ENCODE data around the gene BACH2.

BACH2 gene

DNA sequence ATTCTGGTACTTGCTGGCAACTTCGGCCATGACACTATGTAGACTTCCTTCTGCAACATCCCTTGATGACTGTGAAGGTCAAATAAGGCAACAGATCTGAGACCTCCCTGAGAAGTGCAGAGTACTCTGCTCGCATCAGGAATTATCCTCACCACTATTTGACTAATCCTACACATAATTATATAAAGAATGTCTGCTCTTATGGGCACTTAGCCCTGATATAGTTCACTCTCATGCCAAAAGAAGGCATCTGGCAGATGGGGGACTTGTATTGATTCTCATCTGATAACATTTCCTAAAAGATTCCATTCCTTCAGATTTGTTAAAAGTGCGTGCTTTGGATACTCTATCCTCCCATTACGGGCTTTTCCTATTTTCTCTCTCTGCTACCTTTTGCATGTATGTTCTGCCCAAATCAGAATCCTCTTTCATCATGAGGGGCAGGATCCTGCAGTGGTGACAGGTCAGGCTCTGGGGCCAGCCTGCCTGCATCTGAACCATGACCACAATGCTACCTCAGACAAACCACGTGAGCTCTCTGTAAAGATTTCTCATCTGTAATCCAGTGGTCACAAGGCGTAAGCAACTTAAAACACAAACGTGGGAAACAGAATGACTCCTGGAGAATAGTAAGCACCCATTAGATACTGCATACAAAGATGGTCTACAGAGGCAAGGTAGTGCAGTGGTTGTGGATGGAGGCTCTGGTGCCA, 268.4 kb downstream of the BACH2 start:
- no peak for DNase-seq (ENCODE audit: low spot score)

DNA sequence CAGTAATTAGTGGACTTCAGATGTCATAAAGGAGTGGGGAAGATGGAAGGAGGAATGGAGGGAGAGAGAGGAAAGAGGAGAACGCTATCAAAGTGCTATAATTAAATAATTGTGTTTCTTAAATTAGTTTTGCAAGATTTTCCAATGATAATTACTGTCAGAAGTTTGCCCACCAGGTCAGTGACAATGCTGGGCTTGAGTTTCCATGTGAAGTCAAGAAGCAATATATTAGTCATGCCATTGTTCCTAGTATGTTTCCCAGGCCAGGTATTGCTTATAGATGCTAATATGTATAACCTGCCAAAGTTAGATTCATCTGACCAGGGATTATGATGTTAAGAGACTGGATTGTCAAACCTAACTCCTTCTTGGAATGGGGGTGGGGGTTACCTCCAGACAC, 270.4 kb downstream of the BACH2 start:
- DNase-seq (ENCODE audit: low spot score), result no peak

GRCh38 chr6:90025523-90026061, 271.1 kb downstream of the BACH2 start:
- peak; percentile 43 for DNase-seq (ENCODE audit: low spot score)

DNA sequence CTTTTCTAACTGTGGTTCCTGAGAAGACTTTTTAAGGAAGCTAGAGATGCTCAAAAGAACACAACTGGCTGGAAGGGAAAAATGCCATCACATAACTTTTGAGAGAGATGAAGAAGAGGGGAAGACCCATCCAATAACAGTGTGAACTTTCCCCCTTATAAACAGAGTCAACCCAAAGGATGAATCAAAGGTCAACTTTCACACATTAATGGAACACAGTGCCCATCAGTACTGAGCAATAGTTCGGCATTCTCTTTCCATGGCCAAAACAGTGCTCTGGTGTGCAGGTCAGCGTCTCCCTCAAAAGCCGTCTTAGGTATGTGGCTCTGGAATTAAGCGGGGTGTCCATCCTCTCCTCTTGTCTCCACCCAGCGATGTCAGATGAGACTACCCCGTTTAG, 272.0 kb downstream of the BACH2 start:
- no peak for DNase-seq (ENCODE audit: low spot score)

- DNase-seq (ENCODE audit: low spot score), result no peak
These were observed 274.9 kb downstream of the BACH2 start for GRCh38 chr6:90021711-90022110.

DNA sequence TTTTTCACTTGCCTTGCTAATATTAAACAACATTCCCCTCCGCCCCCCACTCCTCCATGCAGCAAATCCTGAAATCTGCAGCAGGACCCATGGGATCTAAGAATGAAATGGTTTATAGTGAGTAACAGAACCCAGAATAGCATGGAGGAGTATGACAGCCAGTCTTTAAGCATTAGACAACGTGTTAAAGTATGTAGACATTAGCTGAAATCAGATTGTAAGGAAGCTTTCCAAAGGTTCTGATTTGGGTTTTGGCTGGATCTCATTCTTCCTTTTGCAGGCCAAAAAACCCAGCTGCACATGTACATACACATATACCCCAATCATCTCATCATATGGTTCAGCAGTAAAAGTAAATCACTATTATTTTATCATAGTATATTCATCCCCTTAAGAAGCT, 275.9 kb downstream of the BACH2 start:
- DNase-seq (ENCODE audit: low spot score), result no peak

- DNase-seq (ENCODE audit: low spot score), result no peak
These were observed 277.4 kb downstream of the BACH2 start for GRCh38 chr6:90019216-90019615.

- no peak for DNase-seq (ENCODE audit: low spot score)
These were observed 280.8 kb downstream of the BACH2 start for GRCh38 chr6:90015883-90016282.

DNA sequence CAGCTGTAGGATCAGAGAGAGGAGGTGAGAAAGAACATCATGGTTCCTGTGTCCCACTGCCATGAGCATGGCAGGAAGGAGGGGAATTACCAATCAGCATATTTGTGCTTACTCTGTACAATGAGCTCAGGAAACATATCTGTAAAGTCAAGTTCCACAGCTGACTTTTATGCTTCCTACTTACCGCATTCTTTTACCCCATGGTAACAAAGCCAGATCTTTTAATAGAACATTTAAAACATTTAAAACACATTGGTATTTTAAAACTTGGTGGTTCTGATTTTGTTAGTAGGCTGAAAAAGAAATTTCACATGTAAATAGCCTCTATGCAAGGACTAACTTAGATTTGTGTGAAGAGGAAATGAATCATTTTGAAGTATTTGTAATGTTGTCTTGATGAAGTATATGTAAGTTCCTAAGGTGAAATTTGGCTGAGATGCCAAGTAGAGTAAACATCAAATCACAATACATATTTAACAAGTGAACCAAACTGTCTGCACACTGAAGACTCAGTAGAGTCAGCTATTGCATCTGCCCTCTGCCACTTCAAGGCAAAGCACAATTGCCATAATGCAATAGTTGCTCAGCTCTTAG, 287.6 kb downstream of the BACH2 start:
- no peak for DNase-seq (ENCODE audit: low spot score)

DNA sequence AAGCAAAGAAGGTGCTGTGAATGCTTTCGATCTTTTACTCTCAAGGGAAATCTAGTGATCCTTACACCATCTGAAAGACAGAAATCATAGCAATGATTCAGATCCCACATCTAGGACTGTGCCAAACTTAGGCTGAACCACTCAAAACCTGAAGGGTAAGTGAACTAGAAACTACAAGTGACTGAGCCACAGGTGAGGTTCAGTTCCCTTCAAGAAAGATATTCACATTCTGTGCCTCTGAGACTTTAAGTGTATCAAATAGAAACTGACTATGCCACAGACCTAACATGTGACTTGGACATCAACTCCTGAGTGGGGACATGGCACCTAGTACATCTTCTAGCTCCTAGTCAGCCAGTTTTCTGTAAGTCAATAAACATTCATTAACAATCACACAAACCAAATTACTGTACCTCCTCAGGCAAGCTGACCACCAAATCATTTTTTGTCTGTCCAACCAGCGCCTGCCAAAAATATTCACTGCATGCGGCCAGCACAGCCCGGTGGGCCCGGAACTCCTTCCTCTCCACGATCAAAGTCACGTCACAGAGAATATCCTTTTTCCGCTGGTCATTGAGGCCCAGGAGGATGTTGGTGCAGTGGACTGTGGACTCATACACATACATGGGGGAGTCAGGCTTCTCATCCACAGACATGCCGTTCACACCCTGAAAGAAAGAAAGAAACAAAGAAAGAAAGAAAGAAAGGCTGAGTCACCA, 288.3 kb downstream of the BACH2 start:
- no peak for DNase-seq (ENCODE audit: low spot score)

- DNase-seq (ENCODE audit: low spot score), result no peak
These were observed 291.4 kb downstream of the BACH2 start for GRCh38 chr6:90005048-90005827.

- DNase-seq (ENCODE audit: low spot score), result no peak
These were observed 292.1 kb downstream of the BACH2 start for GRCh38 chr6:90004511-90004910.

DNA sequence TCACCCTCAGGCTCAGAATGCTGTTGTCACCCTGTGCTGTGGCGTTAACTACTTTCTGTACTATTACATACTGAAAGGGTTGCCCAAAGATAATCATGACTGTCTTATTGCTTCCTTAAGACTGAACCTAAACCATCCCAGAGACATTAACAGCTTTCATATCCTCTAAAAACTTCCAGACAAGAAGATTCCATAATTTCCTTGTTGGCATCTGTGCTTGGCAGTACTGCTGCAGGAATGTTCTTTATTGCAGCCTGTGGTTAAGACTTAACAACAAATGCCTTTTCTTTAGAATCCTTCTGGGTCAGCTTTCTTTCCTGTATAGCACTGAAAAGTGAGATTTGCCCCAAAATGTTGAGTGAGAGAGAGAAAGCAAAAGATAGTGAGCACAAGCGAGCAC, 292.7 kb downstream of the BACH2 start:
- no peak for DNase-seq (ENCODE audit: low spot score)

DNA sequence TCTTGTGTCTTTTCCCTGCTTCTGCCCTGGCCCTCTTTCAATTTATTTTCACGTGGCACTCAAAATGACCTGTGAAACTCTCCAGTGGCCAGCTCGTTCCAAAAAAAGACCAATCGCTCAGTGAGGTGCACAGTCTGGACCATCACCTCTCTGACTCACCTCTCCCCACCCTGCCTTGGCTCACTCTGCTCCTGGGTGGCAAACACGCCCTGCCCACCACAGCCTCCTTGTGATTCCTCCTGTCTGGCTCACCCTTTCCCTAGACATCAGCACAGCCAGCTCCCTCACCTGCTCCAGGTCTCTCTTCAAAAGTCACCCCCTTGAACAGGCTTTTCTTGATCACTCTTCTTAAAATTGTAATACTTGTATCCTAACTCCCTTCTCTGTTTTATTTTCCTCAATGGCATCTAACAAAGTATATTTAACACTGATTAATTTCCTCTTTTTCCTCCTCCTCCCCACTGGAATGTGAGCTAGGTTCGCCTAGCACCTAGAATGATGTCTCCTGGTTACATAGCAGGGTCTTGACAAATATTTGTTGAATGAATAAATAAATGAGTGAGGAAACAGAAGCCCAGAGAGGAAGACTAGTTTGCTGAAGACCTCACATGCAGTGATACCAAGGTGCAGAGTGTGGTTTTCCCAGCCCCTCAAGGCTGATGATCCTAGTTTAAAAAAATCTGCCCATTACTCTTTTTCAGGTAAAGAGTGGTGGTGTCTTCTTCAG, 293.4 kb downstream of the BACH2 start:
- no peak for DNase-seq (ENCODE audit: low spot score)

DNA sequence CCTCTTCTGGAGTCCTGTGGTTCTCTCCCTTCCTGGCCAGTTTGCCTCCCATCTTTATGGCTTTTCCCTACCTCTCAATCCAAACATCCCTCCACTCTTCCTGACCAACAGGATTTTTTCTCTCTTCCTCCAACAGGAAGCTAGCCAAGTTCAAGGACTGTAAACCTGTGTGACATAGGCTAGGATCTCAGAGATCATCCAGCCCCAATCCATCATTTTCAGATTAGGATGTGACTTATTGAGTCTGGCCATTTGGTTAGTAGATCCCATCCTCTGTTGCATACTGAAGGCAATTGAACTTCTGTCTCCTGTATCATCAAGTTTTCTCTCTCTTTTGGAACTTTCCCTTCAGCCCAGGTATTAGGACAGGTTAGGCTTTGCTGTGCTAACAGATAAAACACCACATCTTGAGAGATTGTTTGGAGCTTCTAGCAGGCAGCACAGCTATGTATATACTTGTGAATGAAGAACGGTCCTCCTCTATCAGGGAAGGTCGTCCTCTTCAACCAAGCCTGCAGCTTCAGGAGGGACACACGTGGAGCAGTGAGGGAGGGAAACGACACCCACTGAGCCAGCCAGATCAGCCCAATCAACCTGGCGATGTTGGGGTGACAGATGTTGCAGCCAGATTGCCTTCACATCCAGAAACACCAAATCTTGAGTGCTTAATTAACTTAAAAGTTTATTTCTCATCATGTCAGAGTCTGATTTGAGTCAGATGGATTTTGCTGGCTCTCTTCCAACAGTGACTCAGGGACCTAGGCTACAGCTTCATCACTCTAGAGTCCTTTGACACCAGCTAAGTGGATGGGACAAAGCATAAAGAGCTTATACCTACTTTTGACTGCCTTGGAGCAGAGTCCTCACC, 295.5 kb downstream of the BACH2 start:
- DNase-seq (ENCODE audit: low spot score), result peak; percentile 47

DNA sequence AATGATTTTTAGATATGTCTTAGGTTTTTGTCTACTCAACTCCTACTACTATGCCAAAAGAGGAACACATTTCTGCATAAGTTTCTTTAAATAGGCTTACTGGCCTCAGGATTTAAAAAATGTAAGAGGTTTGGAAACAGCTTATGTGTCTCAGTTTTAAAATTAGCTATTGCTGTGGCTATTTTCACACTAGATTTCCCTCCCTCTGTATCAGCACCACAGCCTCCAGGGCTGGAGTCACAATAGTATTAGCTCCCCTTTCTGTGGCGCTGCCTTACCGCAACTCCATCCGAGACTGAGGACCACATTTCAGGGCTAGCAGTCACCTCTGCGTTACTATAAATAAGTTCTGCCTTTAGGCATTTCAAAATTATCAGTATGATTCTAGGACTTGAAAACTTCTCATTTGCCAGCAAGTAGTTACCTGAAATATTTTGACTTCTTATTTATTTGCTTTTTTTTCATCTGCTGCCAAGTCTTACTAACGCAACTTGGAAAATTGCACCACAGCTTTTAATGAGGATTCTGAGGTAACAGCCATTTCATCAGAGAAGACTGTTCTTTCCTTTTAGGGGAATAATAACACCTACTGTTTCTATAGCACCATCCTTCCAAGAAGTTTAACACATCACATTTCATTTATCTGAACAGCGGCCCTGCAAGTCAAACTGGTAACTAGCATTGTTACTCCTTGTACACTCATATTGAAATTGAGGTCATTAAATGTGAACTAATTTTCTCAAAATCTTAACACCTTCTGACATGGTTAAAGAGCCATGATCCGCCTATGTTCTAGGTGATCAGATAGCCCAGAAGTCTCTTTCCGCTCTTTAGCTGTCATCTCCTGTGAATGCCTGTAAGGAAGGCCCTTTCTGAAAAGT, 296.5 kb downstream of the BACH2 start:
- peak; percentile 7 for DNase-seq (ENCODE audit: low spot score)

DNA sequence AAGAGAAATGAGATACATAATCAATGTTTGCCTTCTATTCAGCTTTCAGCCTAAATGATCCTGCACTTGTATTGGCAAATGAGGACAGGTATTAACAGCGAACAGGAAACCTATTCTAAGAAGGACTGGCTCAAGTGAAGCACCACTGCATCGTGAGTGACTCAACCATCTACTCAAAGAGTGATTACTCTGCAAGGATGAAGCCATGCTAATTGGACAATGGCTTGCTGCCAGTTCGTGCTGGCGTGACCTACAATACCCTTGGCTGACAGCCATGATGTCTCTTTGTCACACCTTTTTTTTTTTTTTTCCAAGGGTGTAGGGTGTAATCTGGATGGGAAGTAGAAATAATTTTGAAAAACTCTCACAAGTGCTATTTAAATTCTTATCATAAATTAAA, 297.5 kb downstream of the BACH2 start:
- DNase-seq (ENCODE audit: low spot score), result peak; percentile 25

- DNase-seq (ENCODE audit: low spot score), result no peak
These were observed 298.9 kb downstream of the BACH2 start for GRCh38 chr6:89997456-89998445.
